PC-9 (cell line): Measurements from ENCODE around the gene ZNF710.

Experiments
- CTCF ChIP-seq: fragments of 200-600 bp; sonication (generic); conservative IDR thresholded peaks from 2 replicates; pipeline ENCODE4 v1.6.1; 2017; ENCODE audit warnings: mixed run types, antibody characterized with exemption, mild to moderate bottlenecking, moderate library complexity
- EZH2 ChIP-seq: fragments of 200-600 bp; sonication (generic); IDR thresholded peaks from 2 replicates; pipeline ENCODE4 v1.8.0; 2017; ENCODE audit warnings: antibody characterized with exemption, low read depth

GRCh38 chr15:90060797-90061196 lies 59.7 kb downstream of the ZNF710 start:
- TF ChIP-seq CTCF (no peak), EZH2 (no peak)
